ENCODE results near the gene NFIX. TPM values are rescaled to one million over a fixed set of nuclear protein-coding genes. Genes with fewer than 3 reads are reported as not detected.

The NFIX gene
- total and polyA plus RNA-seq, 9 of the 15 experiments (the other 6 are each of a cell fraction or from before 2014, with no cell fraction given): 0.28 to 26.8 (median 5.4) TPM

DNA sequence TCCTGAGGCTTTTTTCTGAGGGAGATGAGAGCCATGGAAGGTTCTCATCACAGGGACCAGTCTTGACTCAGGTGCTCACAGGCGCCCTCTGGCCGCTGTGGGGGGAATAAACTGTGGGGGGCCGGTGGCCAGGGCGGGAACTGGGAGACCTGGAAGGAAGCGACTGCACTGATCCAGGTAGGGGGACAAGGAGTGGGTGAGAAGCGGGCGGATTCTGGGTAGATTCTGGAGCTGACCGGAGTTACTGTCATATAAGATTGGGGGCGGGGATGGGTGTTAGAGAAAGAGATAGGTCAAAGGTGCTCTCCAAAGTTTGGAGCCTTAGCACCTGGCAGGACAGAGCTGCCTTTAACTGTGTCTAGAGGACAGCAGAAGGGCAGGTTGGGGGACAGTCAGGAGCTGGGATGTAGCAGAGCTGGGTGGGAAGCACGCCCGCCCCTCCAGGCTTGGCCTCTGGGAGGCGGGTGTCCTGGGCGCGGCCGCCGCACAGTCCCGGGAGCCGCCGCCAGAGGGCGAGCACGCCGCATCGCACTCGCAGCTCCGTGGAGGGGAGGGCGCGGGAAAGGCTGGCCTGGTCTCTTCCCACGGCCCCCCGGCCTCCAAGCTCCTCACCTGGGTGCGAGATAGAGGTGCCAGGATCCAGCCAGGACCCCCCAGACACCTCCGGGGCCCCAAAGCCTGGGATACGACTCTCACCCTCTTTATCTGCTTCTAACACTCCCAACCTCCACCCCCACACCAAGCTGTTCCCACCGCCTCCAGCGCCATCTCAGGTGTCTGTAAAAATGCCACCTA is 30.1 kb upstream of the NFIX start (continued):
- TF ChIP-seq, protein P1, sequence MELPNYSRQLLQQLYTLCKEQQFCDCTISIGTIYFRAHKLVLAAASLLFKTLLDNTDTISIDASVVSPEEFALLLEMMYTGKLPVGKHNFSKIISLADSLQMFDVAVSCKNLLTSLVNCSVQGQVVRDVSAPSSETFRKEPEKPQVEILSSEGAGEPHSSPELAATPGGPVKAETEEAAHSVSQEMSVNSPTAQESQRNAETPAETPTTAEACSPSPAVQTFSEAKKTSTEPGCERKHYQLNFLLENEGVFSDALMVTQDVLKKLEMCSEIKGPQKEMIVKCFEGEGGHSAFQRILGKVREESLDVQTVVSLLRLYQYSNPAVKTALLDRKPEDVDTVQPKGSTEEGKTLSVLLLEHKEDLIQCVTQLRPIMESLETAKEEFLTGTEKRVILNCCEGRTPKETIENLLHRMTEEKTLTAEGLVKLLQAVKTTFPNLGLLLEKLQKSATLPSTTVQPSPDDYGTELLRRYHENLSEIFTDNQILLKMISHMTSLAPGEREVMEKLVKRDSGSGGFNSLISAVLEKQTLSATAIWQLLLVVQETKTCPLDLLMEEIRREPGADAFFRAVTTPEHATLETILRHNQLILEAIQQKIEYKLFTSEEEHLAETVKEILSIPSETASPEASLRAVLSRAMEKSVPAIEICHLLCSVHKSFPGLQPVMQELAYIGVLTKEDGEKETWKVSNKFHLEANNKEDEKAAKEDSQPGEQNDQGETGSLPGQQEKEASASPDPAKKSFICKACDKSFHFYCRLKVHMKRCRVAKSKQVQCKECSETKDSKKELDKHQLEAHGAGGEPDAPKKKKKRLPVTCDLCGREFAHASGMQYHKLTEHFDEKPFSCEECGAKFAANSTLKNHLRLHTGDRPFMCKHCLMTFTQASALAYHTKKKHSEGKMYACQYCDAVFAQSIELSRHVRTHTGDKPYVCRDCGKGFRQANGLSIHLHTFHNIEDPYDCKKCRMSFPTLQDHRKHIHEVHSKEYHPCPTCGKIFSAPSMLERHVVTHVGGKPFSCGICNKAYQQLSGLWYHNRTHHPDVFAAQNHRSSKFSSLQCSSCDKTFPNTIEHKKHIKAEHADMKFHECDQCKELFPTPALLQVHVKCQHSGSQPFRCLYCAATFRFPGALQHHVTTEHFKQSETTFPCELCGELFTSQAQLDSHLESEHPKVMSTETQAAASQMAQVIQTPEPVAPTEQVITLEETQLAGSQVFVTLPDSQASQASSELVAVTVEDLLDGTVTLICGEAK (IDR thresholded peaks at IDR 0.05): 0 out of 2 replicates have a peak, but pooled peaks have one; percentile 66
- TF ChIP-seq, protein P1 (CRISPR knock-in tag; IDR thresholded peaks at IDR 0.05): no peak
- TF ChIP-seq, protein P2, sequence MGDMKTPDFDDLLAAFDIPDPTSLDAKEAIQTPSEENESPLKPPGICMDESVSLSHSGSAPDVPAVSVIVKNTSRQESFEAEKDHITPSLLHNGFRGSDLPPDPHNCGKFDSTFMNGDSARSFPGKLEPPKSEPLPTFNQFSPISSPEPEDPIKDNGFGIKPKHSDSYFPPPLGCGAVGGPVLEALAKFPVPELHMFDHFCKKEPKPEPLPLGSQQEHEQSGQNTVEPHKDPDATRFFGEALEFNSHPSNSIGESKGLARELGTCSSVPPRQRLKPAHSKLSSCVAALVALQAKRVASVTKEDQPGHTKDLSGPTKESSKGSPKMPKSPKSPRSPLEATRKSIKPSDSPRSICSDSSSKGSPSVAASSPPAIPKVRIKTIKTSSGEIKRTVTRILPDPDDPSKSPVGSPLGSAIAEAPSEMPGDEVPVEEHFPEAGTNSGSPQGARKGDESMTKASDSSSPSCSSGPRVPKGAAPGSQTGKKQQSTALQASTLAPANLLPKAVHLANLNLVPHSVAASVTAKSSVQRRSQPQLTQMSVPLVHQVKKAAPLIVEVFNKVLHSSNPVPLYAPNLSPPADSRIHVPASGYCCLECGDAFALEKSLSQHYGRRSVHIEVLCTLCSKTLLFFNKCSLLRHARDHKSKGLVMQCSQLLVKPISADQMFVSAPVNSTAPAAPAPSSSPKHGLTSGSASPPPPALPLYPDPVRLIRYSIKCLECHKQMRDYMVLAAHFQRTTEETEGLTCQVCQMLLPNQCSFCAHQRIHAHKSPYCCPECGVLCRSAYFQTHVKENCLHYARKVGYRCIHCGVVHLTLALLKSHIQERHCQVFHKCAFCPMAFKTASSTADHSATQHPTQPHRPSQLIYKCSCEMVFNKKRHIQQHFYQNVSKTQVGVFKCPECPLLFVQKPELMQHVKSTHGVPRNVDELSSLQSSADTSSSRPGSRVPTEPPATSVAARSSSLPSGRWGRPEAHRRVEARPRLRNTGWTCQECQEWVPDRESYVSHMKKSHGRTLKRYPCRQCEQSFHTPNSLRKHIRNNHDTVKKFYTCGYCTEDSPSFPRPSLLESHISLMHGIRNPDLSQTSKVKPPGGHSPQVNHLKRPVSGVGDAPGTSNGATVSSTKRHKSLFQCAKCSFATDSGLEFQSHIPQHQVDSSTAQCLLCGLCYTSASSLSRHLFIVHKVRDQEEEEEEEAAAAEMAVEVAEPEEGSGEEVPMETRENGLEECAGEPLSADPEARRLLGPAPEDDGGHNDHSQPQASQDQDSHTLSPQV (IDR thresholded peaks at IDR 0.05): peak; percentile 80
- TF ChIP-seq TEAD1 (CRISPR knock-in tag; IDR thresholded peaks at IDR 0.05) (peak in 1 of 2 experiments; percentile 53; a peak in 1 of 4 replicates), RFX7 (CRISPR knock-in tag; IDR thresholded peaks at IDR 0.05) (no peak), TARDBP (IDR thresholded peaks at IDR 0.05) (peak; percentile 82), DPF2 (IDR thresholded peaks at IDR 0.05) (peak; percentile 77), NBN (IDR thresholded peaks at IDR 0.05; ENCODE audit: low read depth) (peak; percentile 56; the same call in 1 of the 2 replicates), HNRNPLL (IDR thresholded peaks at IDR 0.05; ENCODE audit: low read depth, low read length, poor library complexity, severe bottlenecking) (peak; percentile 36), ZBTB7A (IDR thresholded peaks at IDR 0.05; ENCODE audit: borderline replicate concordance, control insufficient read depth, low read depth, low read length) (peak; percentile 85)
- TF ChIP-seq, protein P3, sequence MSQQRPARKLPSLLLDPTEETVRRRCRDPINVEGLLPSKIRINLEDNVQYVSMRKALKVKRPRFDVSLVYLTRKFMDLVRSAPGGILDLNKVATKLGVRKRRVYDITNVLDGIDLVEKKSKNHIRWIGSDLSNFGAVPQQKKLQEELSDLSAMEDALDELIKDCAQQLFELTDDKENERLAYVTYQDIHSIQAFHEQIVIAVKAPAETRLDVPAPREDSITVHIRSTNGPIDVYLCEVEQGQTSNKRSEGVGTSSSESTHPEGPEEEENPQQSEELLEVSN (IDR thresholded peaks at IDR 0.05; ENCODE audit: borderline replicate concordance in 1 of 2, extremely low read depth in 1 of 2, insufficient read depth in 1 of 2, insufficient read length in 1 of 2, low read depth in 1 of 2, low read length in 1 of 2, poor library complexity in 1 of 2, severe bottlenecking in 1 of 2): peak; percentile 74 to 87
